Measurements from ENCODE around the gene CCNI2.

- TF ChIP-seq CTCF (IDR thresholded peaks at IDR 0.05) (no peak), ZFX (IDR thresholded peaks at IDR 0.05; ENCODE audit: borderline replicate concordance) (no peak)
Observed at GRCh38 chr5:132756542-132756941, 9.3 kb downstream of the CCNI2 start.

Measured in 22Rv1 (cell line).